ENCODE results near the gene ZHX3. TPM values are rescaled to one million over a fixed set of nuclear protein-coding genes. Genes with fewer than 3 reads are reported as not detected.

The ZHX3 gene
- total RNA-seq, 1 experiment from 2014 or later: 9.6 TPM

DNA sequence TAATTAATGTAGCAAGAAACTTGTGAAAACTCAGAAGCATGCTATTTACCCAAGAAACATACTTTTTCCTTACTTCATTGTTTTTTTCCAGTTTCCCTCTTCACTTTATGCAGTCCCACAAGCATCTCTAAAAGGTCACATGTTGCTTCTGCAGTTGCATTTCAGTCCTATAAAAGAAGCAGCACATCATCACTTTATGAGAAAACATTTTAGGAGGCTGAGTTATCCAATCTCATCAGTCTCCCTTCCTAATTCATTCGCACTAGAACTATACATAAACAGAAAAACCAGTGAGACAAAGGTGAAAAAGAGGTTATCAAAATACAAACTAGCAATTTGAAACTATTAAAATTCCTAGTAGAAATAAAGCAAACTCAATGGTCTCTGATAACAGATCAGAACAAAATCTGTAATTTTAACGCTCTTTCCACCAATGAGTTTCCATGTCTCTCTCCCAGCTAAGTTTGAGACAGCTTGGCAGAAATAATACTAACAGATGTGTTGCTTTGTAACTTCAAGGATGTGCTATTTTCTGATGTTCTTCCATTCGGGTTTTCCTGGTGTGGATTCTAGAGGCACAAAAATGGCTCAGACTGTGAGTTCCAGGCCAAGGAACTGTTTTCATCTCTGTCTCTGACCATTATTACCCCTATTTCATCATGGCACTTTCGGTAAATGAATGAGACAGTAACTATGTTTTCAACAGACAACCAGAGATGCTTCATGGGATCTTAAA lies 48.4 kb downstream of the ZHX3 start:
- peaks cover 6% of the 10 kb centered on the region for H3K4me1 Mint-ChIP-seq
- no peak overlapping the region for H3K27ac Mint-ChIP-seq
- DNase-seq (ENCODE audit: low spot score): no peak
- POLR2A ChIA-PET: no interaction called here
- no peaks in the 10 kb centered on the region for H3K9me3 Mint-ChIP-seq
- ATAC-seq: no peak
- TF ChIP-seq, protein P1, sequence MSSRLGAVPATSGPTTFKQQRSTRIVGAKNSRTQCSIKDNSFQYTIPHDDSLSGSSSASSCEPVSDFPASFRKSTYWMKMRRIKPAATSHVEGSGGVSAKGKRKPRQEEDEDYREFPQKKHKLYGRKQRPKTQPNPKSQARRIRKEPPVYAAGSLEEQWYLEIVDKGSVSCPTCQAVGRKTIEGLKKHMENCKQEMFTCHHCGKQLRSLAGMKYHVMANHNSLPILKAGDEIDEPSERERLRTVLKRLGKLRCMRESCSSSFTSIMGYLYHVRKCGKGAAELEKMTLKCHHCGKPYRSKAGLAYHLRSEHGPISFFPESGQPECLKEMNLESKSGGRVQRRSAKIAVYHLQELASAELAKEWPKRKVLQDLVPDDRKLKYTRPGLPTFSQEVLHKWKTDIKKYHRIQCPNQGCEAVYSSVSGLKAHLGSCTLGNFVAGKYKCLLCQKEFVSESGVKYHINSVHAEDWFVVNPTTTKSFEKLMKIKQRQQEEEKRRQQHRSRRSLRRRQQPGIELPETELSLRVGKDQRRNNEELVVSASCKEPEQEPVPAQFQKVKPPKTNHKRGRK (CRISPR knock-in tag; IDR thresholded peaks at IDR 0.05; ENCODE audit: borderline replicate concordance): no peak
- TF ChIP-seq E2F5 (CRISPR knock-in tag; IDR thresholded peaks at IDR 0.05) (no peak), ZBTB21 (CRISPR knock-in tag; IDR thresholded peaks at IDR 0.05; ENCODE audit: borderline replicate concordance) (no peak), USF2 (CRISPR knock-in tag; IDR thresholded peaks at IDR 0.05) (no peak), ZMAT4 (CRISPR knock-in tag; IDR thresholded peaks at IDR 0.05) (no peak), ZNF425 (CRISPR knock-in tag; conservative IDR thresholded peaks at IDR 0.05) (no peak), FOXP4 (CRISPR knock-in tag; IDR thresholded peaks at IDR 0.05) (no peak), MYBL2 (CRISPR knock-in tag; IDR thresholded peaks at IDR 0.05) (no peak), TCF7 (CRISPR knock-in tag; IDR thresholded peaks at IDR 0.05; ENCODE audit: low read depth) (no peak), NR2C2 (CRISPR knock-in tag; IDR thresholded peaks at IDR 0.05) (no peak), AR (CRISPR knock-in tag; IDR thresholded peaks at IDR 0.05) (no peak), ETV6 (CRISPR knock-in tag; IDR thresholded peaks at IDR 0.05) (no peak), ZNF219 (CRISPR knock-in tag; IDR thresholded peaks at IDR 0.05; ENCODE audit: borderline replicate concordance) (no peak), GRHL2 (CRISPR knock-in tag; IDR thresholded peaks at IDR 0.05; ENCODE audit: insufficient replicate concordance, severe bottlenecking) (no peak)
- TF ChIP-seq, protein P2, sequence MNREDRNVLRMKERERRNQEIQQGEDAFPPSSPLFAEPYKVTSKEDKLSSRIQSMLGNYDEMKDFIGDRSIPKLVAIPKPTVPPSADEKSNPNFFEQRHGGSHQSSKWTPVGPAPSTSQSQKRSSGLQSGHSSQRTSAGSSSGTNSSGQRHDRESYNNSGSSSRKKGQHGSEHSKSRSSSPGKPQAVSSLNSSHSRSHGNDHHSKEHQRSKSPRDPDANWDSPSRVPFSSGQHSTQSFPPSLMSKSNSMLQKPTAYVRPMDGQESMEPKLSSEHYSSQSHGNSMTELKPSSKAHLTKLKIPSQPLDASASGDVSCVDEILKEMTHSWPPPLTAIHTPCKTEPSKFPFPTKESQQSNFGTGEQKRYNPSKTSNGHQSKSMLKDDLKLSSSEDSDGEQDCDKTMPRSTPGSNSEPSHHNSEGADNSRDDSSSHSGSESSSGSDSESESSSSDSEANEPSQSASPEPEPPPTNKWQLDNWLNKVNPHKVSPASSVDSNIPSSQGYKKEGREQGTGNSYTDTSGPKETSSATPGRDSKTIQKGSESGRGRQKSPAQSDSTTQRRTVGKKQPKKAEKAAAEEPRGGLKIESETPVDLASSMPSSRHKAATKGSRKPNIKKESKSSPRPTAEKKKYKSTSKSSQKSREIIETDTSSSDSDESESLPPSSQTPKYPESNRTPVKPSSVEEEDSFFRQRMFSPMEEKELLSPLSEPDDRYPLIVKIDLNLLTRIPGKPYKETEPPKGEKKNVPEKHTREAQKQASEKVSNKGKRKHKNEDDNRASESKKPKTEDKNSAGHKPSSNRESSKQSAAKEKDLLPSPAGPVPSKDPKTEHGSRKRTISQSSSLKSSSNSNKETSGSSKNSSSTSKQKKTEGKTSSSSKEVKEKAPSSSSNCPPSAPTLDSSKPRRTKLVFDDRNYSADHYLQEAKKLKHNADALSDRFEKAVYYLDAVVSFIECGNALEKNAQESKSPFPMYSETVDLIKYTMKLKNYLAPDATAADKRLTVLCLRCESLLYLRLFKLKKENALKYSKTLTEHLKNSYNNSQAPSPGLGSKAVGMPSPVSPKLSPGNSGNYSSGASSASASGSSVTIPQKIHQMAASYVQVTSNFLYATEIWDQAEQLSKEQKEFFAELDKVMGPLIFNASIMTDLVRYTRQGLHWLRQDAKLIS (CRISPR knock-in tag; IDR thresholded peaks at IDR 0.05; ENCODE audit: borderline replicate concordance): no peak
- H3K36me3 Mint-ChIP-seq: no peaks in the 10 kb centered on the region
- H3K27me3 Mint-ChIP-seq (ENCODE audit: low read depth): no peaks in the 10 kb centered on the region
- CTCF ChIA-PET: no interaction called here
- H3K4me3 Mint-ChIP-seq: no peak overlapping the region

Measured in WTC11 (cell line).